Daoy (cell line): ENCODE results near the gene LEMD2. TPM values are rescaled to one million over a fixed set of nuclear protein-coding genes. Genes with fewer than 3 reads are reported as not detected.
"Not testable (repeated sequence)": the region's sequence is repeated elsewhere in the genome, so short reads cannot be mapped to it uniquely, and the experiment has no call there.

Experiments used
- DNase-seq: peaks from one replicate; pipeline ENCODE4 v3.0.0-alpha.2; 2015; ENCODE audit warnings: low read depth
- total RNA-seq: library from RNA; depleted of rRNA; stranded (reverse); fragments of >200 nt; shearing (Covaris generic); gene quantifications from 2 replicates; pipeline ENCODE4 v1.2.3, GENCODE V29; 2014; rRNA removed

Gene LEMD2
- 63.3 and 71.0 TPM in 2 replicates for total RNA-seq

DNA sequence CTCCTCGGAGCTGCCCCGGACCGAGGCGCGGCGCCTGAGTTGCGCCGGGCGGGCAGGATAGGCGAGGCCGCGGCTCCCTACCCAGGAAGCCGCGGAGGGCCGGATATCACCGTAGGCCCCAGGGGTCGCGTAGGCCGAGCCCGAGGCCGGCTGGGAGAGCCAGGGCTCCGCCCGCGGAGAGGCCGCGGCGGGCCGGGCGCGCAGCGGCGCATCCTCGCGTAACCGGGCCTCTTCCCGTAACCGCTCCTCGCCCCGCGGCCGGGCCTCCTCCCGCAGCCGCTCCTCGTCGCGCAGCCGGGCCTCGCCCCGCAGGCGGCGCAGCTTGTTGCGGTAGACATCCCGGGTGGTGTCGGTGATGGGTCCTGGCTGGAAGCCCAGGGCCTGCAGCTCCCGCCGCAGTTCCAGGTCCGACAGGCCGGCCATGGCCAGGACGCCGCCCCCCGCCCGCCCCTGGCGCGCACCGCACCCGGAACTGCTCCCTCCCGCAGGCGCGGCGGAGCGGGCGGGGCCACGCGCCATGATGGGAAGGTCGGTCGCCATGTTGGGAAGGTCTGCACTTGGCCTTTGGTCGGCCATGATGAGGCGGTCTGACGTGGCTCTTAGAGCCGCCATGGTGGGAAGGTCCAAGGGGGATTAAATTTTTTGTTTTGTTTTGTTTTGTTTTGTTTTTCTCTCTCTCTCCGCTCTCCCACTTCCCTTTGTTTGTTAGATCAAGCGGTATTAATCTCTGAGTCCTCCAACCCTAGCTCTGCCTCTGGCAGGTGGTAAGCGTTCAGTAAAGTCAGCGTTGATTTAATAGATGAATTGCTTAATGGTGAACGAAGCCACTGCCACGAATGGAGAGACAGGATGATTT is at the start of gene LEMD2:
LEMD2 (minus strand) TSS at position 437 of the 856 bp plus-strand sequence; CDS start at position 423, 14 bp downstream.
- DNase-seq: peak; percentile 99

GRCh38 chr6:33837971-33838665 is 49.2 kb upstream of the LEMD2 start:
- no peak for DNase-seq

DNA sequence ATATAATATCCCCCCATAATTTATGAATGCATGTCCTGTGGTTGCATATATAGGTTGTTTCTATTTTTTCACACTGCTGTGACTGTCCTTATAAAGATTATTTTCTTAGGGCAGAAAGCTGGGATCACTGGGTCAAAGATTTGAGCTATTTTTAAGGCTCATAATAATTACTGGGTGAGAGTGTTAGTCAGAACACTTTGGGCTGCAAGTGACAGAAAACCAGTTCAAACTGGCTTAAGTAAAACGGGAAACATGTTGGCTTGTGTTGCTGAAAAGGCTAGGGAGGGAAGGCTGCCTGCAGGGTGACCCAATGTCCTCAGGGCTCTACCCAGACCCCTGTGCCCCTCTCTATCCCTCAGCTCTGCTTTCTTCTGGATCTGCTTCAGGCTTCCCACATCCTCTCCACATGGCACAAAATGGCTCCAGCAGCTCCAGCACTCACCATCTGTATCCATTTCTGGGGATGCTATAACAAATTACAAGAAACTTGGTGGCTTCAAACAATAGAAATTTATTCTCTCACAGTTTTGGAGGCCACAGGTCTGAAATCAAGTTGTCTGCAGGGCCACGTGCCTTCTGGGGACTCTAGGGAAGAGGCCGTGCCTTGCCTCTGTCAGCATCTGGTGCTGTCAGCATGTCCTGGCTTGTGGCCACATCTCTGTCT is 48.0 kb upstream of the LEMD2 start:
- DNase-seq: no peak

DNA sequence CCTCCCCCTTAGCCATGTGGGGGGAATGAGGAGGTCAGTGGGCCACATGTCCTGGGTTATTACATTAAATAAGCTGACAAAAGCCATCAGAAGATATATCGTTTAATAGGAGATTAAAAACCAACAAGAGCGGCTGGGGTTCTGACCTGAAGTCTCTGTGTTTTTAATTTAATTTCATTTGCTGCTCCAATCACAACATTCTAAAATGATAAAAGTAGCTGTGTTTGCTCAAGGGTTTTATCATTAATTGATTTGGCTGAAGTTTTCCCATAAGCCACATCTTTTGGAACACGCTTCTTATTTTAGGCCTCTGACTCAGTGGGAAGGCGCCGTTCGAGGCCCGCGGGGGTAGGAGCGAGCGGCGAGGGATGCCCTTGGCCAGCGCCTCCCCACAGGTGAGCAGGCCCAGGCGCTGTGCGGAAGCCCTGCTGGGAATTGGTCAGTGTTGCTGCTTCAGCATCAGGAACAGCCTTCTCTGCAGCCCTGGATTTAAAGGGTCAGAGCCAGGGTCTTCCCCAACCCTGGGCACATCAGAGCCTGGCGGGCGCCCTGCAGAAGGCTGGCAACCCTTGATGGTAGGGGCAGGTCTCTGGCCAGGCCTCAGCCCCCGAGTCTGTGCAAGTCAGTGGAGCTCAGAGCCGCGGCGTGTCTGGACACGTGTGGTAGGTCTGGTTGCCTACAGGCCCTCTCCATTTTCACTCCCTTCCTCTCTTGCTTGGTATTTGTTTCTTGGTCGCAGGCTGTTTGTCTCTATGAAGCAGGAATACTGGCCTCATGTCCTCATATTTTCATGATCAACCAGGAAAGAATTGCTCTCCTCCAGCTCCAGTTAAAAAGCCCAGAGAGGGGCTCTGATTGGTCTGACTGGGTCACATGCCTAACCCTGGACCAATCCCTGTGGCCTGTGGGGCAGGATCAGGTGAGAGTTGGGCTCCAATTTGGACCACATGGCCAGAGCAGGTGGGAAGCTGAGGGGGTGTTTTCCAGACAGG is 45.8 kb upstream of the LEMD2 start:
- DNase-seq: no peak

DNA sequence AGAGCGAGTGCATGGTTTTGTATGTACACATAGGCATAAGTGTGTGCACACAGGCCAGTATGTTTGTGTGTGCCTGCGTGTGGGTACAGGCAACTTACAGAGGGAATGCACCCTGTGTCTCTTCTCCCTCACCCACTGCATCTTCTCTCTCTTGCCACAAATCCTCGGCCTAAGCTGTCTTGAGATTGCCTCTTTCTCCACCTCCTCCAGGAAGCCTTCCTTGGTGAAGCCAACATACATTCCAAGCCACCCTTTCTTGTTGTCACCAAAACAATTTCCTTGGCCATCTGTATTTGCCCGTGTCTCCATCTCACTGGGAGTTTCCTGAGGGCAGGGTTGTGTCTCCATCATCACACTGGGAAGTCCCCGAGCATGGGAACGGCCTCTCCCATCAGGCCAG is 44.7 kb upstream of the LEMD2 start:
- DNase-seq: no peak

- not testable (repeated sequence) for DNase-seq
These were observed 43.9 kb upstream of the LEMD2 start for GRCh38 chr6:33832831-33833230.

- not testable (repeated sequence) for DNase-seq
These were observed 42.8 kb upstream of the LEMD2 start for GRCh38 chr6:33831725-33832124.

GRCh38 chr6:33830635-33831240 is 41.8 kb upstream of the LEMD2 start:
- DNase-seq: no peak

- DNase-seq: no peak
These were observed 40.1 kb upstream of the LEMD2 start for GRCh38 chr6:33828764-33829731.

DNA sequence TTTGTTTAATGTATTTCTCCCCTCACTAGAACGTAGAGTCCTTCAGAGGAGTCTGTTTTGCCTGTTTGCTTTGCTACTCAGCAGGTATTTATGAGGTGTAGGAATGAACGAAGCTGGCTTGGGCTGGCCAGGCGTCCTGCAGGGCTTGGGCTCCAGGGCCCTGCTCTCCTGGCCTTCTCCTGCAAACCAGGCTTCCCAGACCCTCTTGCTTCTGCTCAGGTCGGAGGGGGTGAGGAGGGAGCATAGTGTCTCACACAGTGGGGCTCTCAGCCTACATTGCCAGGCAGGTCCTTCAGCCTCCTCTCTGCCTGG is 39.5 kb upstream of the LEMD2 start:
- DNase-seq: no peak

DNA sequence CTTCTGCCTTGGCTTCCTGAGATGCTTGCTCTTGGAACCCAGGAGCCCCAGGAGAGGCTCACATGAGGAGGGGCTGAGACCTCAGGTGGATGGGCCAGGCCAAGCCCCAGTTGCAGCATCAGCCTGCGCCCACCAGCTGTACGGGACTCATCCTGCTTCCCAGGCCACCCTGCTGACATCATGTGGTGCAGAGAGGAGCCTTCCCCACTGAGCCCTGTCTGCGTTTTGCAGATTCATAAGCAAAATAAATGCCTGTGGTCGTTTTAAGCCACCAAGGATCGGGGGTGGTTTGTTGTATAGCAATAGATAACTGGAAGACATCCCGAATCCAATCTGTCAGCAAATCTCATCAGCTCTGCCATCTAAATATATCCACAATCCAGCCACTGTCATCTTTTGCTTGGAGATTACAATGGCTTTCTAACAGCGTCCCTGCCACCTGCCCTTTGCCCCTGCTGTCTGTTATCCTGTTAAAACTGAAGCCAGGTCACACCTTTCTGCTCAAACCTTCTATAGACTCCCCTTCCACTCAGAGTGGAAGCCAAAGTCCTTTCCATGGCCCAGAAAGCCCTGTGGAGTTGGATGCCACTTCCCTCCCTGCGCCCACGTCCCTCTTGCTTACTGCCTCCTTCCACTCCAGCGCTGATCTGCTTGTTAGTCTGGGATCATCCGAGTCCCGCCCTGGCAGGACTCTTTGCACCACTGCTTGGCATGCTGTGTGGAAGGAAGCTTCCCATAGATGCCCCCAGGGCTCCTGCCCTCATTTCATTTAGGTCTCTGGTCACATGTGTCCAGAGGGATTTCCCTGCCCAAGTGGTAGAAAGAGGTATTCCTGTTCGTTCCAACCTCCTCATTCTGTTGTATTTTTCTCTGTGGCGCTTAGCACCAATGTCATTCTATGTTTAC is 38.9 kb upstream of the LEMD2 start:
- DNase-seq: no peak

- no peak for DNase-seq
These were observed 37.6 kb upstream of the LEMD2 start for GRCh38 chr6:33826537-33826936.

- peak; percentile 59 for DNase-seq
These were observed 35.7 kb upstream of the LEMD2 start for GRCh38 chr6:33824461-33825154.

DNA sequence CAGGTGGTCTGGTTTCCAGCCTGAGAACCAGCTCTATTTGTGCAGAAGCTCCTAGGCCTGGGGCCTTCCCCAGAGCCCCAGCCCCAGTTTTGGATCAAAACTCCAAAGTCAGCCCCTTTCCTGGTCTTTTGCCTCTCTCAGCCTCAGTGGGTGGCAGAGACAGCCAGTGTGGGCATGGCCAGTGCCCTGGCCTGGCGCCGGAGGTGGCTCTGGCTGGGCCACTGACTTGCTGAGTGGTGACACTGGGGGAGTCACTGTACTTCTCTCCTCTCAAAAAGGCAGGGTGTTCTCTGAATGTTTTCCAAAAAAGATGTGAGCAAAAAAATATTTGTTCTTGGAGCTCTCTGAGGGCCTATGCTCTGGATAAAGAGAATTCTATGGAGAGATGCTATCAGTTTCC is 34.9 kb upstream of the LEMD2 start:
- no peak for DNase-seq

DNA sequence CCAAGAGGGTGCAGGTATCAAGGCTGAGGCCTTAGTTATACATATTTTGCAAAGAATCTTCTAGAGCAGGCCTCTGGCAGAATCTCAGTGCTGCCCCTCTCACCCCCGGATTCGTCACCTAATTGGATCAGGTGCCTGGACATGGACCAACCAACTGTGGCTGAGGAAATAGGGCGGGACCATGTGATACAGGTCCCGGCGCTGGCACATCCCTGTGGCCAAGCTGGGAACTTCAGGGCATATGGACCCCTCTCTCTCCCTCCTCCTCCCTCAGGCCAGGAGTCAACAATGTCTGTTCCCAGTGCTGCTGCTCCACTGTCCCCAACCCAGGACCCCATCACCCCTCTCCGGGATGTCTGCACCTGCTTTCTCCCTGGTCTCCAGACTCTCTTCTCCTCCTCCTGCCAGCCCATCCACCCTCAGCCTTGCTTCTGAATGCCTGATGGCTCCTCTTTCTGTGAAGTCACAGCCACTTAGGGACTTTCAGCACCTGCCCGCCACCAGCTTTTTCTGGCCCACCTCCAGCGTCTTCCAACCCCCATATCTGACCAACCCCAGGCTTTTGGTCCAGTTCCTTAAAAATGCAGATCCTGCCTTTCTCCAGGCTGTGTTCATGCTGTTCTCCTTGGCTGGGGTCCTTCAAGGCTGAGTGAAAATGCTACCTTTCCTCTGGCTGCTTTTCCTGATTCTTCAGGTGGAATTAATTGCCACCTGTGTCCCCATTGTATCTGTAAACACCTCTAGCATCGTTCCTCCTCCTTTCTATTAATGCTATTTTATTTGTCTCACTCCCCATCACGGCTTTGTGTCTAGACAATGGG is 33.9 kb upstream of the LEMD2 start:
- DNase-seq: peak; percentile 68

DNA sequence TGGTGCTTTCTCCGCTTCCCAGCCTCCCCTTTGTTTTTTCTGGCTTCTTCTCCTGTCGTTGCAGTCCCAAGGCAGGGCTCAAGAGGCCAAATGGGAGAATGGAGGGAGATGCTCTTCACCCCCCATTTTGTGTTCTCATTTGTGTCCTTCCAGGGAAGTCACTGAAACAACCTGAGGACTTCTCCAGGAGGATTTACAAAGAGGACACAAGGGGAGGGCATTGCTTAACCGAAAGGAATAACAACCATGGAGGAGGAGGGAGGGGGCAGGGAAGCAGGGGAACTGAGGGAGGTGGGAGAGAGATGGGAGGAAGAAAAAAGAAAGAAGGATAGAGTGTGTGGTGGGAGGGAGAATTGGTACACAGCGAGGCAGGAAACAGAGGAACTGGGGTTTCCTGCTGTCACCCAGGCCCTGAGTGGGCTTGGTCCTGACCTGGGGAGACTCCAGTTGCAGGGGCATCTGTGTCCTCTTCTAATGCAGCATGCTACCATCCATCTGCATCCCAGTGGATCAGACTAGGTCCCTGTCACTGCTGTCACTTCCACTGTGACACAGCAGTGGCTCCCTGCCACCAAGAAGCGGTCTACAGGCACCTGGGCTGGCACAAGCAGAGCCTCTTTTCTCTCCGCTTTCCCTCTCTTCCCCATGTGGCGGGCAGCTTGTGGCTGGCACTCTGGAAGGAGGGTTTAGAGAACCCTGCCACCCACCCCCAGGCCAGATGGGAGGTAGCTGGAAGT is 32.0 kb upstream of the LEMD2 start:
- DNase-seq: no peak

DNA sequence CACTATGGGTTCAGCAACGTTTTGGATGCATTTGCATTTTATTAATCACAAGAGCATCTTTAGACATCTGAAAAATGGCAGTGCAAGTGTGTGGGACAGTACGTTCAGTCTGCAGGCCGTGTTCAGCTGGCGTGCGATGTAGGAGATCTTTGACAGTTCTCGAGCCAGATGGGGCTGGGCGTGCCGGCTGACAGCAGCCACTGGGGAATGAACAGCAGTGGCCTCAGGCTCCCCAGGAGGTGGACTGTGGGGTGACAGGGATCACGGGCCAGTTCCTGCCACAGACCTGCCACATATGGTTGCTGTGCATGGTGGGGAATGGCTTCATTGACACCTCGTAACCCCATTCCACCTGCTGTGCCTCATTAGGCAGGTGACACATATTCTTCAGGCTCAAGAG is 31.3 kb upstream of the LEMD2 start:
- DNase-seq: no peak
